ENCODE measurements around the gene SLC9A8.
"Not testable (repeated sequence)": the region's sequence is repeated elsewhere in the genome, so short reads cannot be mapped to it uniquely, and the experiment has no call there.

Gene SLC9A8

DNA sequence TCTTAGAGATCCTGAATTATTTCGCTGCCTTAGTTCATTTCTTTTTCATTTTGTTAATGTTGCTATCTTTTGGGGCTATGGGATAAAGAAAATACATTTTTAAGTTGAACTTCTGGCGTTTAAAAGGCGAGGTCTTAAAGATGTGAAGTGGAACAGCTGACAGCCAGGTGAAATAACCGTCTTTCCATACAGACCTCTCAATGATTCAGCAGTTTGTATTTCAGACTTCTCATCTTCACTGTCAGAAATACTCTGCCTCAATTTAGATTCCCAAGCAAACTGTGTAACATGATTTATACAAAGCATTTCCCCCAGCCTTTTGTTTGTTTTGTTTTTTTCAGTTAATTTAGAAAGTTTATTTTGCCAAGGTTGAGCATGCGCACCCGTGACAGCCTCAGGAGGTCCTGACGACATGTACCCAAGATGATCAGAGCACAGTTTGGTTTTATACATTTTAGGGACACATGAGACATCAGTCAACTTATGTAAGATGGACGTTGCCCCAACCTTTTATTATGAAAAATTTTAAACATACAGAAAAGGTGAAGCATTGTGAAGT is 40.0 kb downstream of the SLC9A8 start:
- no peak for DNase-seq

DNA sequence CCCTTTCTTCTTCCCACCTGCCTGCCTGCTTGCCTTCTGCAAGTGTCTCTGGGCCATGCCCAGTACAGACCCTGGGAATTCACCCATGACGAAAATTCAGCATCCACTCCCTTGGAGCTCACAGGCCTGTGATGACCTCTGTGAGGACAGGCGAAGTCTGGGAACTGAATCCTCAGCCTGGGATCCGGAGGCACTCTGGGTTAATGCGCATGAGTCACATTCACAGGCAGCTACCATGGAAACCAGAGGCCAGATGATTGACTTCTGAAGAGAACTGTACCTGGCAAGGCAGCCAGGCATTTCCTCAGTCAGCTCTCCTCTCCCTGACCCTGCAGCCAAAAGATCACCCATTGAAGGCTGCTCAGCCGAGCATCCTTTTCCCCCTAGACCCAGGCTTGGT is 41.0 kb downstream of the SLC9A8 start:
- no peak for DNase-seq

DNA sequence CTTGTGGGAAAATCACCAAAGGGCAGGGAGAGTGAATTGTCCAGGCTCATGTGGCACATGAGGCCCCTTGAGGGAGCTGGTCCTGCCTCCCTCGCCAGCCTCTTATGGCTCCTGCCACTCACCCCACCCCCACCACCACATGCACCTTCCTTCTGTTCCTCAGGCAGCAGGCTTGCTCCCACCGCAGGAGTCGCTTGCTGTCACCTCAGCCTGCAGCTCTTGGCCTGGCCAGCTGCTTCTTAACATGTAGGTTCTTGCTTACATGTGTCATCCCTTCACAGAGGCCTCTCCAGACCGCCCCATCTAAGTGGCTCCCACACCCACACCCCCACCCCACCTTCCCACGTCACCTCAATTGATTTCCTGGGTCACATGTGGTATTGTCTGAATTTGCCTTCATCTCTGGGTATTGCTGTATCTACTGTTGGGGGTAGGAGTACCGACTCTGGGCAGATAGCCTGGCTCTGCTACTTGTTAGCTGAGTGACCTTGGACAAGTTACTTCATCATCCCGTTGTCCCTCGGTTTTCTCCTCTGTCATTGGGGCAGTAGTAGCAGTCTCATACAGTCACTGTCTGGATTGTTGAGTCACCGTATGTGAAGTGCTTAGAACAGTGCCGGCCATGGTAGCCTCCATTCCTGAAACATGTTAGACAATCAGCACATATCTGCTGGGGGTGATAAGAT is 41.7 kb downstream of the SLC9A8 start:
- DNase-seq: no peak

- no peak for DNase-seq
Measured at GRCh38 chr20:49856904-49857303, 44.3 kb downstream of the SLC9A8 start.

DNA sequence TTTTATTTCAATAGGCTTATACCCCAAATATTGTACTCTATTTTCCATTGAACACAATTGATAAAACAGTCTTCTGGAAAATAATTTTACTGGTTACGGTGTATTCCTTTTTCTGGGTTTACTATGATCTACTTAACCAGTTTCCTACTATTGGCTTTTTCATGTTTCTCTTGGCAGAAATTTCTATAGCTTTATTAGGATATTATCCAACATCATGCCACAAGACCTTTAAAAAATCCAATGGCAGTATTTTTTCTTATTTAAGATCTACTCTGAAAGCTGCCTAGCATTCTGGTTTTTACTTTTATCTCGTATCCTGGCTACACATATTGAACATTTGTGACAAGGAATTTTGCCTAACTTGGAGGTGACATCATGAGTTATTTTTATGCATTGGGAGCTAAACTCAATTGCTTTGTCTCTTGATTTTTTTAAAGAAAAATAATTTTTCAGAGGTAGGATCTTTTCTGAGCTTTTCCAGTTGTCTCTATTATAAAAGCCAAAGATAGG is 45.5 kb downstream of the SLC9A8 start:
- no peak for DNase-seq

- DNase-seq: no peak
Measured at GRCh38 chr20:49859011-49859410, 46.4 kb downstream of the SLC9A8 start.

- no peak for DNase-seq
Measured at GRCh38 chr20:49859807-49860206, 47.2 kb downstream of the SLC9A8 start.

DNA sequence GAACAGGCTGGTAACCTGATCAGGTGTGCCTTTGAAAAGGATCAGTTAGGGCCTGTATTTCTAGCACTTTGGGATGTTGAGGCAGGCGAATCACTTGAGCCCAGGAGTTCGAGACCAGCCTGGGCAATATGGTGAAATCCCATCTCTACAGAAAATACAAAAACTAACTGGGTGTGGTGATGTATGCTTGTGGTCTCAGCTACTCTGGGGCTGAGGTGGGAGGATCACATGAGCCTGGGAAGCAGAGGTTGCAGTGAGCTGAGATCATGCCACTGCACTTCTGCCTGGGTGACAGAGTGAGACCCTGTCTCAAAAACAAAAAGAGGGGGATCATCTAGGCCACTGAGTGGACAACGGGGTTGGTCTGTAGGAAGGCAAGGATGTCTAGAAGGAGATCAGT is 48.6 kb downstream of the SLC9A8 start:
- not testable (repeated sequence) for DNase-seq

DNA sequence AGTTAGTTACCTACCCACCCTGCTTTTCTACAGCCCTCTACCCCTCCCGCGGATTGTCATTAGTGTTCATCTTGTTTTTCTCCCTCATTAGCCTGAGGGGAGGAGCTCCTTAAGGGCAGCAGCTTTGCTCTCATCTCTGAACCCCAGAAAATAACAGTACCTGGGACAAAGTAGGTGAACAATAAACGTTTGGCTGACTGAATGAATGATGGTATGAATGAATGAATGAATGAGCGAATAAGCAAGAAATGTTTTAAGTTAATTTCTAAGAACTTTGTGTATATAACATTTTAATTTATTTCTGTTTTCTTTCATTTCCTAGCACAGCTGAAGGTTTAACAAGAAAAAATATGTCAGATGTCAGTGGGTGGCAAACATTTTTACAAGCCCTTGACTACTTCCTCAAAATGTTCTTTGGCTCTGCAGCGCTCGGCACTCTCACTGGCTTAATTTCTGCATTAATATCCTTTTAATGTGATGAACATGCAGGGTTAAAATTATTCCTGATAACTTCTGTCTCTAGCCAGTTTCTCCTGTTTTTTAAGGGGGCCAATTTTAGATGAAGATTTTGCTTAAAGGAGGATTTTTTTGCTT is 50.1 kb downstream of the SLC9A8 start:
- no peak for DNase-seq

DNA sequence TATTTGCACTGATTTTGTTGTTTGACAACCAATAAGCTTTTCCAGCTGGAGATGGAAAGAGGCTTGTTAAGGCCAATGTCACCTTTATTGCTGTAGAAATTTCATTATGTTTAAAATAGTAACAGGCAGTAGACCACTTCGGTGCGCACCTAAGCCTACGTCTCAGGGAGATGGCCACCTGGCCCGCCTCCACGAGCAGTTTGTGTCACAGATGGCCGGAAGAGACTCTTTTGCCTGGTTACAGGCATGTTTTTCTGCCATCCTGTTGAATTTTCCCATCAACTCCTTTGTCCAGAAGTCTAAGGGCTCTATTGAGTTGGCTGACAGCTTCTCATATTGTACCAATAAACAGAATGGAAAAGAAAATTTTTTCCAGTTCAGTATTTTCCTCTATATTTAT is 51.0 kb downstream of the SLC9A8 start:
- no peak for DNase-seq

GRCh38 chr20:49865559-49865958 is 52.9 kb downstream of the SLC9A8 start:
- no peak for DNase-seq

DNA sequence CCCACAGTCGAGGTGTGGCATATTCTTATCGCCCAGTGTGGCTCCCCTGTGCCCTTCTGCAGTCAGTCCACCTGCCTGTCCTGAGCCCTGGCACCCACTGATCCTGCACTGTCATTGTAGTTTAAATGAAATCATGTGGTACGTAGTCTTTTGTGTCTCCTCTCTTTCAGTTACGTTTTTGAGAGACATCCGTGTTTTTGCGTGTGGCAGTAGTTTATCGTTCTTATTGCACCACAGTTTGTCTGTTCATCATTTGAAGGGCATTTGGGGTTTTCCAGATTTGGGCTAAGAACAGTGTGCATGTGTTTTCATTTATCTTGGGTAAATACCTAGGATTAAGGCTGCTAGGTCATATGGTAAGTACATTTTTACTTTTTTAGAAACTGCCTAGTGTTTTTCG is 53.4 kb downstream of the SLC9A8 start:
- no peak for DNase-seq

- no peak for DNase-seq
Measured at GRCh38 chr20:49867453-49868215, 55.0 kb downstream of the SLC9A8 start.

GRCh38 chr20:49868538-49868937 is 55.9 kb downstream of the SLC9A8 start:
- no peak for DNase-seq

GRCh38 chr20:49868964-49869363 is 56.3 kb downstream of the SLC9A8 start:
- no peak for DNase-seq

- DNase-seq: no peak
Measured at GRCh38 chr20:49870261-49870660, 57.6 kb downstream of the SLC9A8 start.

DNA sequence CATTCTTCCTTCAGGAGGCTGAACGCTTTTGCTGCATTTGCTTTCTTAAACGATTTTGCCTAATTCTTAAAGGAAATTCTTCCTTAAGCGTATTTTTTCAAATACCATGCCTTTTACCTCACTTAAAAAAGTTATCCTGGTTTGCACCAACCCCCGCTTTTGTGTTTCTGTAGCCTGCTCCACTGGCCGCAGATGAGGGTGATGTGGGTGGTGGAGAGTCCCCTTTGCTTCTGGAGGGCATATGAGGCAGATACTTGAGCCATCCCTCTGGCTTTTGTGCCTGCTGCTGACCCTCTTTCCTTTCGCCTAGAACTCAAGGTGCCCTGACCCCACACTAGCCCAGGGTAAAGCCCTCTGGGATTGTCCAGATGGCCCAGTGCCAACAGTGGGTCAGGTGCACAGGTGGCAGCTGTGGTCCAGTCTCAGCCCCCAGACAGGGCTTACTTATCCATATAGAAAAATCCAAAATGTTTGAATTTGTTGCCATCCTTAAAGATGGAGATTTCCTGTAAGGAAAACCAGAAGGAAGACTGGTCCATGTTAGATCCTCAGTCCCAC is 58.8 kb downstream of the SLC9A8 start:
- no peak for DNase-seq

- no peak for DNase-seq
Measured at GRCh38 chr20:49872056-49872455, 59.4 kb downstream of the SLC9A8 start.

DNA sequence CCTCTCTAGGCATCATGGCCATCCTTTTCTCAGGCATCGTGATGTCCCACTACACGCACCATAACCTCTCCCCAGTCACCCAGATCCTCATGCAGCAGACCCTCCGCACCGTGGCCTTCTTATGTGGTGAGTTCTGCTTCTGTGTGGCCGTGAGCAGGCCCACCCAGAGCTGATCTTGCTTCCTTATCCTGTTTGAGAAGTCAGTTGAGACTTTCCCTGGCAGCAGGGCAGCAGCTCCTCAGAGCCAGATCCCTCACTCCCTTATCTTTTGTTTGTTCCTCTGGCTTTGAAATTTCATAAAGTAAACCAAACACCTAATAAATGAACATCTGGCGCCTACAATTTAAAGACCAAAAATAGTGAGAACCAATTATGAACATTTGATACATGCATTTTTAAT is 62.1 kb downstream of the SLC9A8 start:
- no peak for DNase-seq

- no peak for DNase-seq
Measured at GRCh38 chr20:49877386-49877921, 64.8 kb downstream of the SLC9A8 start.

DNA sequence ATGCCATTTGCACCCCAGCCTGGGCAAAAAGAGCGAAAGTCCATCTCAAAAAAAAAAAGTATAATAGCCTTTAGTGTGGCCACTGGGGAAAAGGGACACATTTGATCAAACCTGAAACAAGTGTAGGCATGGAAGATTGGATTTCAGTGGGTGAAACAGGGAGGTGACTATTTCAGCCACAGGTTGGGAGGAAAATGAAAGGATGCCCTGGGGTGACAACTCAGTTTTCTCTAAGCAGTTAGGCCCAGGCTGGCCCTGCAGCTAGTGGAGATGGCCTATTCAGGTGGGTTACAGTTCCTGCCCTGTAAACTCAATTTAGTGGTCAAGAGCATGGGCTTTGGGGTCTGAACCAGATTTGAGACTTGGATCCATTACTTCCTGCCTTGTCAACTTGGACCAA is 66.3 kb downstream of the SLC9A8 start:
- DNase-seq: no peak

DNA sequence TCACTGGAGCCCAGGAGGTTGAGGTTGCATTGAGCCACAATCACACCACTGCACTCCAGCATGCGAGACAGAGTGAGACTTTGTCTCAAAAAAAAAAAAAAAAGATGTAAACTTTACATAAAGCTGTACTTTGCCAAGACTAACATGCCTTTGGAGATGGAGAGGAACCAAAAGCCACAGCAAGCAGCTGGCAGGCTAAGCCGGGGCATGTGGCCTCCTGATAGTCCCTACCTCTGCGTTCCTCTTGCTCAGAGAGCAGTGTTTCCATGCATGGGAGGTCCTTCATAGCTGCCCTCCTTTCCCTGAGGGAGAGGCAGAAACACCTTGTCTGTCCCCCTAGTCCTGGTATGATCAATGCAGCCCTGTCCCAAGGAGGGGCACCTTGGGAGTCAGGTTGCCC is 67.5 kb downstream of the SLC9A8 start:
- no peak for DNase-seq

Data from CD4-positive, alpha-beta T cell treated with Interleukin-4 for 1 hour (primary cell).